ENCODE results near the gene ANGPTL8. TPM values are rescaled to one million over a fixed set of nuclear protein-coding genes. Genes with fewer than 3 reads are reported as not detected.

Gene ANGPTL8
- polyA plus RNA-seq, 2 donors, result 0.15 TPM; not detected in 1

DNA sequence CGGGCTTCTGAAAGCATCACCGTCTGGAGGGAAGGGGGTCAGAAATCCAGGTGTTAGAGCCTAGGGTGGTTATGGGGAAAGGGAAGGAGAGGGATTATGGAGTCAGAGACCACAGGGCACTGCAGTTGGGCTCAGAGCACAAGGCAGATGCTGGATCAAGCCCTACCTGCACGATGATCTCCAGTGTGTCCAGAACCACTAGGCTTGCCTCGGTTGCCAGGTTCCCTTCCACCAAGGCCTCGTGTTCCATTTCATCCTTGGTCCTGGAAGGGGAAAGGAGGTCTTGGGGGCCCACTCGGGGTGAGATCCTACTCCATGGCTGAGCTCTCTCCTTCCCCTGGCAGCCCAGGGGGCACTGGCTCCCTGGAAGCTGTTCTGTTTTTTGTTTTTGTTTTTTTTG is 25.0 kb upstream of the ANGPTL8 start:
- 90% methylated on average over 6 of the region's 6 CpGs for WGBS, 2 donors
- no peak overlapping the region for H3K4me3 ChIP-seq (ENCODE audit: low read depth in 1 of 2, low read length in 2 of 2)
- no peak overlapping the region for H3K27ac ChIP-seq (ENCODE audit: low read depth in 2 of 2, low read length in 1 of 2)
- H3K36me3 ChIP-seq (ENCODE audit: control insufficient read depth in 2 of 2, insufficient read depth in 2 of 2, low read length in 1 of 2), result peaks cover 5 to 39% of the 10 kb centered on the region in 2 donors
- H3K4me1 ChIP-seq (ENCODE audit: control insufficient read depth in 2 of 2, insufficient read depth in 2 of 2, low read length in 1 of 2), result no peaks in the 10 kb centered on the region
- H3K27me3 ChIP-seq (ENCODE audit: control insufficient read depth in 1 of 2, insufficient read depth in 2 of 2, low read length in 2 of 2), result no peaks in the 10 kb centered on the region
- H3K9me3 ChIP-seq (ENCODE audit: control insufficient read depth in 2 of 2, insufficient read depth in 1 of 2, low read depth in 1 of 2, low read length in 1 of 2), result no peaks in the 10 kb centered on the region

GRCh38 chr19:11221082-11221598 is 18.3 kb upstream of the ANGPTL8 start:
- WGBS, 2 donors, result 97 to 98% methylated on average over 3 of the region's 3 CpGs
- Histone ChIP-seq H3K27me3 (ENCODE audit: control insufficient read depth in 1 of 2, insufficient read depth in 2 of 2, low read length in 2 of 2) (no peaks in the 10 kb centered on the region), H3K36me3 (ENCODE audit: control insufficient read depth in 2 of 2, insufficient read depth in 2 of 2, low read length in 1 of 2) (peaks cover 9 to 17% of the 10 kb centered on the region in 2 donors), H3K4me3 (ENCODE audit: low read depth in 1 of 2, low read length in 2 of 2) (no peak overlapping the region), H3K9me3 (ENCODE audit: control insufficient read depth in 2 of 2, insufficient read depth in 1 of 2, low read depth in 1 of 2, low read length in 1 of 2) (peaks cover 5 to 6% of the 10 kb centered on the region in 2 donors), H3K4me1 (ENCODE audit: control insufficient read depth in 2 of 2, insufficient read depth in 2 of 2, low read length in 1 of 2) (no peaks in the 10 kb centered on the region), H3K27ac (ENCODE audit: low read depth in 2 of 2, low read length in 1 of 2) (no peak overlapping the region)

GRCh38 chr19:11223200-11223599 is 16.2 kb upstream of the ANGPTL8 start:
- Histone ChIP-seq H3K27me3 (ENCODE audit: control insufficient read depth in 1 of 2, insufficient read depth in 2 of 2, low read length in 2 of 2) (no peaks in the 10 kb centered on the region), H3K4me3 (ENCODE audit: low read depth in 1 of 2, low read length in 2 of 2) (no peak overlapping the region), H3K27ac (ENCODE audit: low read depth in 2 of 2, low read length in 1 of 2) (no peak overlapping the region), H3K4me1 (ENCODE audit: control insufficient read depth in 2 of 2, insufficient read depth in 2 of 2, low read length in 1 of 2) (no peaks in the 10 kb centered on the region), H3K36me3 (ENCODE audit: control insufficient read depth in 2 of 2, insufficient read depth in 2 of 2, low read length in 1 of 2) (peaks cover 9 to 14% of the 10 kb centered on the region in 2 donors), H3K9me3 (ENCODE audit: control insufficient read depth in 2 of 2, insufficient read depth in 1 of 2, low read depth in 1 of 2, low read length in 1 of 2) (peaks cover 5 to 6% of the 10 kb centered on the region in 2 donors)
- 96 to 97% methylated on average over 3 of the region's 3 CpGs for WGBS, 2 donors

GRCh38 chr19:11224429-11224828 is 15.0 kb upstream of the ANGPTL8 start:
- Histone ChIP-seq H3K27me3 (ENCODE audit: control insufficient read depth in 1 of 2, insufficient read depth in 2 of 2, low read length in 2 of 2) (no peaks in the 10 kb centered on the region), H3K9me3 (ENCODE audit: control insufficient read depth in 2 of 2, insufficient read depth in 1 of 2, low read depth in 1 of 2, low read length in 1 of 2) (peaks cover 5 to 6% of the 10 kb centered on the region in 2 donors), H3K36me3 (ENCODE audit: control insufficient read depth in 2 of 2, insufficient read depth in 2 of 2, low read length in 1 of 2) (peaks cover 9 to 18% of the 10 kb centered on the region in 2 donors), H3K27ac (ENCODE audit: low read depth in 2 of 2, low read length in 1 of 2) (no peak overlapping the region), H3K4me1 (ENCODE audit: control insufficient read depth in 2 of 2, insufficient read depth in 2 of 2, low read length in 1 of 2) (no peaks in the 10 kb centered on the region), H3K4me3 (ENCODE audit: low read depth in 1 of 2, low read length in 2 of 2) (no peak overlapping the region)
- 92 to 96% methylated on average over 7 of the region's 7 CpGs for WGBS, 2 donors

DNA sequence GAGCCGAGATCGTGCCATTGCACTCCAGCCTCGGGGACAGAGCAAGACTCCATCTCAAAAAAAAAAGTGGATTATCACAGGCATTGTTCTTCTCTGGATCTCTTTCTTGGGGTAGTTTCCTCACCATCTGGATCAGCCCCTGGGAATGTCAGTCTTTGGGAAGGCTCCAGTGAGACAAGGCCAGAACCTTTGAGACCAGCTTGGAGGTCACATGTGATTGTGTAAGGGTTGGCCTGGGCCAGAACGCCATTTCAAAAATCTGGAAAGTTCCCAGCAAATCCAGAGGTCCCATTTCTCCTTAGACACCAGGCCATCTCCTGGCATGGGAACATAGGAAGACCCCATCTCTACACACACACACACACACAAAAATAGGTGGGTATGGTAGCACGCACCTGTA is 14.2 kb upstream of the ANGPTL8 start:
- Histone ChIP-seq H3K36me3 (ENCODE audit: control insufficient read depth in 2 of 2, insufficient read depth in 2 of 2, low read length in 1 of 2) (peaks cover 9 to 18% of the 10 kb centered on the region in 2 donors), H3K27ac (ENCODE audit: low read depth in 2 of 2, low read length in 1 of 2) (no peak overlapping the region), H3K4me3 (ENCODE audit: low read depth in 1 of 2, low read length in 2 of 2) (no peak overlapping the region), H3K4me1 (ENCODE audit: control insufficient read depth in 2 of 2, insufficient read depth in 2 of 2, low read length in 1 of 2) (no peaks in the 10 kb centered on the region), H3K9me3 (ENCODE audit: control insufficient read depth in 2 of 2, insufficient read depth in 1 of 2, low read depth in 1 of 2, low read length in 1 of 2) (peaks cover 5 to 6% of the 10 kb centered on the region in 2 donors), H3K27me3 (ENCODE audit: control insufficient read depth in 1 of 2, insufficient read depth in 2 of 2, low read length in 2 of 2) (no peaks in the 10 kb centered on the region)
- WGBS, 2 donors, result 92 to 93% methylated on average over 5 of the region's 5 CpGs

GRCh38 chr19:11225815-11226214 is 13.6 kb upstream of the ANGPTL8 start:
- H3K4me3 ChIP-seq (ENCODE audit: low read depth in 1 of 2, low read length in 2 of 2), result no peak overlapping the region
- H3K4me1 ChIP-seq (ENCODE audit: control insufficient read depth in 2 of 2, insufficient read depth in 2 of 2, low read length in 1 of 2), result no peaks in the 10 kb centered on the region
- no peak overlapping the region for H3K27ac ChIP-seq (ENCODE audit: low read depth in 2 of 2, low read length in 1 of 2)
- no peaks in the 10 kb centered on the region for H3K27me3 ChIP-seq (ENCODE audit: control insufficient read depth in 1 of 2, insufficient read depth in 2 of 2, low read length in 2 of 2)
- peaks cover 9 to 25% of the 10 kb centered on the region in 2 donors for H3K36me3 ChIP-seq (ENCODE audit: control insufficient read depth in 2 of 2, insufficient read depth in 2 of 2, low read length in 1 of 2)
- 96 to 99% methylated on average over 3 of the region's 3 CpGs for WGBS, 2 donors
- peaks cover 5 to 6% of the 10 kb centered on the region in 2 donors for H3K9me3 ChIP-seq (ENCODE audit: control insufficient read depth in 2 of 2, insufficient read depth in 1 of 2, low read depth in 1 of 2, low read length in 1 of 2)

DNA sequence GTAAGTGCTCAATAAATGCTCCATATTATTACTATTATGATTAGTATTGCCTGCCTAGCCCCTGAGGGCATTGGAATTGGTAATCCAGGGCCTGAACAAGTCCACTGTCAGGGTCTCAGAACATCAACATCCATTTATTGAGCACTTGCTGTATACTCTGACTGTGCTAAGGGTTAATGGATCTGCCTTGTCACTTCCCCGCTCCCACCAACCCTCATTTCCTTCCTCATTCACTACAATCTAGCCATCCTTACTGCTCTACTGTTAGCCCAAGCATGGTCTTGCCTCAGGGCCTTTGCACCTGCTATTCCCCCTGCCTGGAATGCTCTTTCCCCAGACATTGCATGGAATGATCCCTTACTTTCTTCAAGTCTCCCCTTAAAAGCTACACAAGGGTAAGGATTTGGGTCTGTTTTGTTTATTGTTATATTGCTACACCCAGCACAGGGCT is 12.7 kb upstream of the ANGPTL8 start:
- H3K4me3 ChIP-seq (ENCODE audit: low read depth in 1 of 2, low read length in 2 of 2), result no peak overlapping the region
- 84 to 88% methylated on average over 1 of the region's 1 CpG for WGBS, 2 donors
- peaks cover 3 to 5% of the 10 kb centered on the region in 2 donors for H3K9me3 ChIP-seq (ENCODE audit: control insufficient read depth in 2 of 2, insufficient read depth in 1 of 2, low read depth in 1 of 2, low read length in 1 of 2)
- H3K4me1 ChIP-seq (ENCODE audit: control insufficient read depth in 2 of 2, insufficient read depth in 2 of 2, low read length in 1 of 2), result no peaks in the 10 kb centered on the region
- H3K27me3 ChIP-seq (ENCODE audit: control insufficient read depth in 1 of 2, insufficient read depth in 2 of 2, low read length in 2 of 2), result no peaks in the 10 kb centered on the region
- peaks cover 6 to 26% of the 10 kb centered on the region in 2 donors for H3K36me3 ChIP-seq (ENCODE audit: control insufficient read depth in 2 of 2, insufficient read depth in 2 of 2, low read length in 1 of 2)
- H3K27ac ChIP-seq (ENCODE audit: low read depth in 2 of 2, low read length in 1 of 2), result no peak overlapping the region

- peaks cover 4 to 26% of the 10 kb centered on the region in 2 donors for H3K36me3 ChIP-seq (ENCODE audit: control insufficient read depth in 2 of 2, insufficient read depth in 2 of 2, low read length in 1 of 2)
- WGBS, 2 donors, result 90 to 93% methylated on average over 14 of the region's 14 CpGs
- no peak overlapping the region for H3K4me3 ChIP-seq (ENCODE audit: low read depth in 1 of 2, low read length in 2 of 2)
- no peaks in the 10 kb centered on the region for H3K4me1 ChIP-seq (ENCODE audit: control insufficient read depth in 2 of 2, insufficient read depth in 2 of 2, low read length in 1 of 2)
- H3K27me3 ChIP-seq (ENCODE audit: control insufficient read depth in 1 of 2, insufficient read depth in 2 of 2, low read length in 2 of 2), result no peaks in the 10 kb centered on the region
- H3K9me3 ChIP-seq (ENCODE audit: control insufficient read depth in 2 of 2, insufficient read depth in 1 of 2, low read depth in 1 of 2, low read length in 1 of 2), result no peaks in the 10 kb centered on the region
- H3K27ac ChIP-seq (ENCODE audit: low read depth in 2 of 2, low read length in 1 of 2), result no peak overlapping the region
Measured at GRCh38 chr19:11227195-11227886, 12.1 kb upstream of the ANGPTL8 start.

DNA sequence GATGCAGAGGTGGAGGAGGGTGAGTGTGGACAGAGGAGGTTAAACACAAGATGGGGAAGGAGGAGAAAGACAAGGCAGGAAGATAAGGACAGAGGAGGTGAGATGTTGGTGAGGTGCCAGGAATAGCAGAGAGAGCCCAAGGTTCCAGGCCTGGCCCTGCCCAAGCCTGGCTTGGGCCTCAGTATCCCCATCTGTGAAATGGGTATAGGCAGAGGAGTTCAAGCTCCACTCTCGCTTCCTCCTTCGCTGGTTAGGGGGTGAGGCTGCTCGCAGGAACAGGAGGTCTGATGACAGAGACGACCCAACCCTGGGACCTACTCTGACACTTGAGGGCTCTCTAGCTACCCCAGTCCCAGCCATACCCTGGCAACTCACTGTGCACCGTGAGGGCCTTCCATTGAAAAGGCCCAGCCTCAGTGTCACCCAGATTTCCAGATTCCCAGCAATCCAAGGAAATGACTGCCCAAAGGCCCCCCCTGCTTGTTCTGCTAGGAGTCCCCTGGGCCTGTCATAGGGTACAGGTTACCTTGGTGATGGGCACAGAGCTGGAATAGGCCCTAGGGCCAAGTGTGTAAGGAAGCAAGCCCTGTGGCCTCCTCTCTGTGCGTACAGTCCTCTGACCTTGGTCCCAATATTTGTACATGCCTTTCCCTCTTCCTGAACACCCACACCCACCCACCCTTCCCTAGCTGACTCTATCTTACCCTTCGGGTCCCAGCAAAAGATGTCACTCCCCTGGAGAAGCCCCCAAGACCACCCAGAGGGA is 8.6 kb upstream of the ANGPTL8 start:
- Histone ChIP-seq H3K27me3 (ENCODE audit: control insufficient read depth in 1 of 2, insufficient read depth in 2 of 2, low read length in 2 of 2) (no peaks in the 10 kb centered on the region), H3K27ac (ENCODE audit: low read depth in 2 of 2, low read length in 1 of 2) (no peak overlapping the region), H3K36me3 (ENCODE audit: control insufficient read depth in 2 of 2, insufficient read depth in 2 of 2, low read length in 1 of 2) (peaks cover 11 to 33% of the 10 kb centered on the region in 2 donors), H3K4me1 (ENCODE audit: control insufficient read depth in 2 of 2, insufficient read depth in 2 of 2, low read length in 1 of 2) (no peaks in the 10 kb centered on the region), H3K4me3 (ENCODE audit: low read depth in 1 of 2, low read length in 2 of 2) (no peak overlapping the region), H3K9me3 (ENCODE audit: control insufficient read depth in 2 of 2, insufficient read depth in 1 of 2, low read depth in 1 of 2, low read length in 1 of 2) (no peaks in the 10 kb centered on the region)
- 89 to 96% methylated on average over 7 of the region's 7 CpGs for WGBS, 2 donors
